Gastrocnemius medialis (tissue), 4 donors: Measurements from ENCODE around the gene SLC9A7. TPM values are rescaled to one million over a fixed set of nuclear protein-coding genes. Genes with fewer than 3 reads are reported as not detected.

Source experiments
- ATAC-seq, 2 donors: fragments of 150-250 bp; one replicate each; pipeline ENCODE4 v1.9.1; 2016
- DNase-seq, 2 donors: peaks; one replicate each; pipeline ENCODE4 v3.0.0-alpha.2; 2019
- H3K27ac ChIP-seq, 4 donors: fragments of 200-600 bp; sonication (generic); 1 replicate in 1 of 4; 2 replicates in 3 of 4; pipeline ENCODE4 v1.5.1; 2016 to 2018; ENCODE audit warnings: mild to moderate bottlenecking in 2 of 4, moderate library complexity in 1 of 4
- H3K27me3 ChIP-seq, 3 donors: fragments of 200-600 bp; sonication (generic) in 2 of 3; 1 replicate in 1 of 3; 2 replicates in 2 of 3; pipeline versions ENCODE4 v1.5.1 to v1.6.0; 2016 to 2019; ENCODE audit warnings: mild to moderate bottlenecking in 1 of 3, moderate library complexity in 1 of 3
- H3K36me3 ChIP-seq, 2 donors: fragments of 200-600 bp; sonication (generic) in 1 of 2; one replicate each; pipeline ENCODE4 v1.5.1; 2017 to 2018
- H3K4me1 ChIP-seq, 2 donors: fragments of 200-600 bp; sonication (generic) in 1 of 2; one replicate each; pipeline ENCODE4 v1.5.1; 2016 to 2017; ENCODE audit warnings: mild to moderate bottlenecking in 2 of 2
- H3K4me3 ChIP-seq, 4 donors: fragments of 200-600 bp; sonication (generic) in 3 of 4; 1 replicate in 1 of 4; 2 replicates in 3 of 4; pipeline ENCODE4 v1.5.1; 2016 to 2019; ENCODE audit warnings: mild to moderate bottlenecking in 2 of 4
- H3K9me3 ChIP-seq, 3 donors: fragments of 200-600 bp; sonication (generic) in 2 of 3; 1 replicate in 1 of 3; 2 replicates in 2 of 3; pipeline ENCODE4 v1.5.1; 2016 to 2019
- POLR2A ChIP-seq, 2 donors: fragments of 450-650 bp; IDR thresholded peaks; one replicate each; pipeline ENCODE4 v1.6.1; 2017; ENCODE audit warnings: antibody characterized with exemption in 2 of 2, mild to moderate bottlenecking in 2 of 2, moderate library complexity in 2 of 2
- in situ Hi-C, 4 donors: fragments of 200-750 bp; cut with MboI; loops; one replicate each; pipeline versions ENCODE4 v1.15.0 to v1.8.0; 2017; ENCODE audit warnings: low sequenced_read_pairs in 4 of 4
- intact Hi-C: fragments of 100-400 bp; cut with DNase I; formaldehyde crosslinking; loops from one replicate; pipeline ENCODE4 v1.15.1; 2023; ENCODE audit warnings: low total_unique reads
- total RNA-seq, 4 donors: library from RNA; depleted of rRNA; stranded (reverse); fragments of >200 nt; gene quantifications; one replicate each; pipeline versions ENCODE4 v1.1.0 to v1.2.3, GENCODE V29; 2016
- TF ChIP-seq, protein P1 (sequence below), 5 experiments: fragments of 450-650 bp in 3 of 5; fragments of 200-600 bp in 2 of 5; sonication (generic) in 2 of 5; IDR thresholded peaks in 4 of 5; conservative IDR thresholded peaks in 1 of 5; 1 replicate in 4 of 5; 2 replicates in 1 of 5; pipeline ENCODE4 v1.5.1; 2016 to 2019; ENCODE audit warnings: antibody characterized with exemption in 5 of 5, mild to moderate bottlenecking in 3 of 5, moderate library complexity in 3 of 5

Gene SLC9A7
- total RNA-seq, 4 donors from 2014 or later = 13.3 to 27.4 (median 20.0) TPM

DNA sequence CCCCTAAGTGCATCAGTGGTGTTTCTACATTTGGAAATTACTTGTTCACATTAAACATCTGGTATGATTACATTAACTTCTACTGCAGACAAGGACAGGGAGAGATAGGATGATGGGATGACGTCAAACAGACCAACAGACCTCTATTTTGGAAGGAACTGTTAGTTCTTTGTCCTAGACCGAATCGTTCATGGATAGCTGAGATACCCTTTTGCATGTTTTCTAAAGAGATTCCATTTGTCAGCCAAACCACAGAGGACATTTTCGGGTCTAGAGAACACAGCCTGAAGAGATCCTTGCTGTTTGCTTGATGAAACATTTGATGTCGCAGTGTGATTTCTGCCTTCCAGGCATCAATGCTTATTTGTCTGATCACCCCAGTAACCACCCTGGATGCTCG lies 157.6 kb downstream of the SLC9A7 start:
- Histone ChIP-seq H3K27ac (no peak overlapping the region), H3K4me3 (no peak overlapping the region), H3K36me3 (no peaks in the 10 kb centered on the region), H3K9me3 (no peaks in the 10 kb centered on the region), H3K4me1 (no peaks in the 10 kb centered on the region), H3K27me3 (no peaks in the 10 kb centered on the region)
- no peak for TF ChIP-seq POLR2A (IDR thresholded peaks at IDR 0.05)
- TF ChIP-seq, protein P1, sequence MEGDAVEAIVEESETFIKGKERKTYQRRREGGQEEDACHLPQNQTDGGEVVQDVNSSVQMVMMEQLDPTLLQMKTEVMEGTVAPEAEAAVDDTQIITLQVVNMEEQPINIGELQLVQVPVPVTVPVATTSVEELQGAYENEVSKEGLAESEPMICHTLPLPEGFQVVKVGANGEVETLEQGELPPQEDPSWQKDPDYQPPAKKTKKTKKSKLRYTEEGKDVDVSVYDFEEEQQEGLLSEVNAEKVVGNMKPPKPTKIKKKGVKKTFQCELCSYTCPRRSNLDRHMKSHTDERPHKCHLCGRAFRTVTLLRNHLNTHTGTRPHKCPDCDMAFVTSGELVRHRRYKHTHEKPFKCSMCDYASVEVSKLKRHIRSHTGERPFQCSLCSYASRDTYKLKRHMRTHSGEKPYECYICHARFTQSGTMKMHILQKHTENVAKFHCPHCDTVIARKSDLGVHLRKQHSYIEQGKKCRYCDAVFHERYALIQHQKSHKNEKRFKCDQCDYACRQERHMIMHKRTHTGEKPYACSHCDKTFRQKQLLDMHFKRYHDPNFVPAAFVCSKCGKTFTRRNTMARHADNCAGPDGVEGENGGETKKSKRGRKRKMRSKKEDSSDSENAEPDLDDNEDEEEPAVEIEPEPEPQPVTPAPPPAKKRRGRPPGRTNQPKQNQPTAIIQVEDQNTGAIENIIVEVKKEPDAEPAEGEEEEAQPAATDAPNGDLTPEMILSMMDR (IDR thresholded peaks at IDR 0.05 in 4 of 5, conservative IDR thresholded peaks at IDR 0.05 in 1 of 5) = no peak
- DNase-seq (no peak), ATAC-seq (peak; percentile 39 to 41)
- intact Hi-C loops = no loop called here
- in situ Hi-C loops = no loop called here

DNA sequence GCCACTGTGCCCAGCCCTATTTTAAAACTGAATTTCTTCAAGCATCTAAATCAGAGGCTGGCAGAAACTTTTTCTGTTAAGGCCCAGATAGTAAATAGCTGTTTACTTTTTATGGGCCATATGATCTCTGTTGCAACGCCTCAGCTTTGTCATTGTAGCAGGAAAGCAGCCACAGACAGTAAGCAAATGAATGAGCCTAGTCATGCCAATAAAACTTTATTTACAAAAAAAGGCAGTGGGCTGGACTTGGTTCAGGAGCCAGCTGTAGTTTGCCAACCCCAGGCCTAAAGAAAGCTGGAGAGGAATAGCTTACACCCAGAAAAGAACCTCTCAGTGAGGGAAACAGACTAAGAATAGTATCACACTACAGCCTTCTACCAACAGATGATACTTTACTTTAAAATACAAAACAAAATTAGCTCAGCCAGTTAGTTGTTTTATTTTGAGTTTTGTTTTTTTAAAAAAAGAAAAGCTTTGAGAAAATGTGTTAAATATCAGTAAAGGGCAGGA lies 159.8 kb downstream of the SLC9A7 start:
- no peaks in the 10 kb centered on the region for H3K9me3 ChIP-seq
- no peak for TF ChIP-seq POLR2A (IDR thresholded peaks at IDR 0.05)
- TF ChIP-seq, protein P1 (IDR thresholded peaks at IDR 0.05 in 4 of 5, conservative IDR thresholded peaks at IDR 0.05 in 1 of 5) = no peak
- DNase-seq (no peak), ATAC-seq (no peak)
- in situ Hi-C loops (no loop called here), intact Hi-C loops (no loop called here)
- no peaks in the 10 kb centered on the region for H3K36me3 ChIP-seq
- H3K4me1 ChIP-seq = peaks cover 0 to 6% of the 10 kb centered on the region in 2 donors
- no peaks in the 10 kb centered on the region for H3K27me3 ChIP-seq
- no peak overlapping the region for H3K4me3 ChIP-seq
- H3K27ac ChIP-seq = no peak overlapping the region

DNA sequence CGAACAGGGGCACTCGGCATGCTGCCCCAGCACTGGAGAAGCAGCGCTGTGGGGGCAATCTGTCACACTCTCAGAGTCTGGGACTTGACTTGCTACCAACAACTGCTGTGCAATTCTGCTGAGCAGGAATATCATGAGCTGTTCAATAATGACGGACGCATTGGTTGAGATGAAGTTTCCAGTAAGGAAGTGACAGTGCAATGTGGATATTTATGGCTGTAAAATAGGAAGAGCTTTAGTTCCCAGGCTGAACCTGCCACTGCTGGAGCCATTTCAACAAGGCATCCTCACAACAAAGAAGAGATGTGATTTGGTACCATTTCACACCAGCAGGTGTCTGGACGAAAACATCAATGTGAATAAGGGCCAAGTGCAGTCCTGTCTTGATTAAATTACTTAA lies 161.1 kb downstream of the SLC9A7 start:
- in situ Hi-C loops = no loop called here
- ATAC-seq = no peak
- intact Hi-C loops = no loop called here

DNA sequence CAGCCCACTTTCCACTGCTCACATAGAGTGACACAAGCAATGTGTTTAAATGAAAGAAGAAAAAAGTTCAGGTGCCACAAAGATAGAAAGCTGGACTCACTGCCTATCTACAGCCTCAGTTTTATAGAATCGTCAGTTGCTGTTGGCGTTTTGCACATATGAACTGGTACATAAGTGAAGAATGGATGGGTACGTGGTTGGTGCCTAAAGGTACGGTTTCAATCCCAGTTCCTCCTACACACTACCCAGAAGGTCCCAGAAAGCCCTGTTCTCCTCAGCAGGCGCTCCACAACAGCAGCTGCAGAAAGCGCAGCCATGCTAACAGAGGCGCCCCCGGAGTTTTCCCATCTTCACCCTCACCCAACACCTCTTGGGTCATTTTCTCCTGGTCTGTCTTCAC lies 161.7 kb downstream of the SLC9A7 start:
- TF ChIP-seq, protein P1 (IDR thresholded peaks at IDR 0.05 in 4 of 5, conservative IDR thresholded peaks at IDR 0.05 in 1 of 5) = no peak
- intact Hi-C loops (no loop called here), in situ Hi-C loops (no loop called here)
- ATAC-seq = no peak
- DNase-seq = no peak
- no peaks in the 10 kb centered on the region for H3K9me3 ChIP-seq
- H3K4me3 ChIP-seq = no peak overlapping the region
- no peaks in the 10 kb centered on the region for H3K36me3 ChIP-seq
- no peaks in the 10 kb centered on the region for H3K27me3 ChIP-seq
- H3K4me1 ChIP-seq = peaks cover 0 to 6% of the 10 kb centered on the region in 2 donors
- peak overlapping the region in 1 of 4 donors; percentile 23 for H3K27ac ChIP-seq

More for the DNA sequence above, 161.1 kb downstream of the SLC9A7 start:
- no peak for DNase-seq
- no peaks in the 10 kb centered on the region for H3K9me3 ChIP-seq
- no peak overlapping the region for H3K4me3 ChIP-seq
- no peaks in the 10 kb centered on the region for H3K36me3 ChIP-seq
- no peak for TF ChIP-seq POLR2A (IDR thresholded peaks at IDR 0.05)
- TF ChIP-seq, protein P1 (IDR thresholded peaks at IDR 0.05 in 4 of 5, conservative IDR thresholded peaks at IDR 0.05 in 1 of 5) = no peak
- H3K4me1 ChIP-seq = peaks cover 0 to 6% of the 10 kb centered on the region in 2 donors
- peak overlapping the region in 1 of 4 donors; percentile 23 for H3K27ac ChIP-seq
- no peaks in the 10 kb centered on the region for H3K27me3 ChIP-seq

DNA sequence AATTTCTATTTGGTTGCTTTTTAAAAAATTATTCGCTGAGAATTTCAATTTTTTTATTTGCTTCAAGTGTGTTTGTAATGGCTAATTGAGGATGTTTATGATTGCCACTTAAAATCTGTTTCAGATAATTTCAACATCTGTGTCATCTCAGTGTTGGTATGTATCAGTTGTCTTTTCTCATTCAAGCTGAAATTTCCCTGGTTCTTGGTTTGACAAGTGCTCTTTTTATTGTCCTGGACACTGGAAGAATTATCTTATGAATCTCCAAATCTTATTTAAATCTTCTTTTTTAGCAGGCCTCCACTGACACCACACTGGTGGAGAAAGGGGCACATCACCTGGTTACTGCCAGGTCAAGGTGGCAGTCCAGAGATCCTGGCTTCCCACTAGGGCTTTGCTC lies 163.8 kb downstream of the SLC9A7 start:
- peaks cover 0 to 6% of the 10 kb centered on the region in 2 donors for H3K4me1 ChIP-seq
- H3K9me3 ChIP-seq = no peaks in the 10 kb centered on the region
- TF ChIP-seq, protein P1 (IDR thresholded peaks at IDR 0.05 in 4 of 5, conservative IDR thresholded peaks at IDR 0.05 in 1 of 5) = no peak
- TF ChIP-seq POLR2A (IDR thresholded peaks at IDR 0.05) = no peak
- no peak overlapping the region for H3K27ac ChIP-seq
- in situ Hi-C loops = no loop called here
- H3K36me3 ChIP-seq = no peaks in the 10 kb centered on the region
- DNase-seq (no peak), ATAC-seq (no peak)
- H3K4me3 ChIP-seq = no peak overlapping the region
- no peaks in the 10 kb centered on the region for H3K27me3 ChIP-seq
- intact Hi-C loops = no loop called here
